ENCODE results near the gene NOL11.
A peak's percentile ranks its signal among the peaks of the same experiment; 100 is the strongest.
"Not testable (repeated sequence)": the region's sequence is repeated elsewhere in the genome, so short reads cannot be mapped to it uniquely, and the experiment has no call there.

Gene NOL11

GRCh38 chr17:67717624-67718324 lies at the start of gene NOL11:
Gene NOL11 (plus strand): TSS chr17:67717936. CDS start chr17:67717948, 12 bp downstream.
- peak; percentile 96 for DNase-seq (ENCODE audit: low spot score)

GRCh38 chr17:67671493-67671892 lies 46.2 kb upstream of the NOL11 start:
- DNase-seq (ENCODE audit: low spot score): no peak

- peak; percentile 36 for DNase-seq (ENCODE audit: low spot score)
These were observed 45.0 kb upstream of the NOL11 start for GRCh38 chr17:67672592-67673335.

GRCh38 chr17:67675481-67675880 lies 42.3 kb upstream of the NOL11 start:
- DNase-seq (ENCODE audit: low spot score): no peak

GRCh38 chr17:67676305-67676704 lies 41.4 kb upstream of the NOL11 start:
- DNase-seq (ENCODE audit: low spot score): no peak

- DNase-seq (ENCODE audit: low spot score): no peak
These were observed 39.3 kb upstream of the NOL11 start for GRCh38 chr17:67678414-67678813.

GRCh38 chr17:67679225-67679624 lies 38.5 kb upstream of the NOL11 start:
- DNase-seq (ENCODE audit: low spot score): no peak

GRCh38 chr17:67679721-67680120 lies 38.0 kb upstream of the NOL11 start:
- DNase-seq (ENCODE audit: low spot score): no peak

- DNase-seq (ENCODE audit: low spot score): no peak
These were observed 37.1 kb upstream of the NOL11 start for GRCh38 chr17:67680445-67681224.

- no peak for DNase-seq (ENCODE audit: low spot score)
These were observed 35.5 kb upstream of the NOL11 start for GRCh38 chr17:67682196-67682595.

GRCh38 chr17:67685351-67685750 lies 32.4 kb upstream of the NOL11 start:
- DNase-seq (ENCODE audit: low spot score): no peak

- no peak for DNase-seq (ENCODE audit: low spot score)
These were observed 31.5 kb upstream of the NOL11 start for GRCh38 chr17:67686241-67686640.

- no peak for DNase-seq (ENCODE audit: low spot score)
These were observed 30.2 kb upstream of the NOL11 start for GRCh38 chr17:67687511-67687910.

- peak; percentile 74 for DNase-seq (ENCODE audit: low spot score)
These were observed 28.1 kb upstream of the NOL11 start for GRCh38 chr17:67689534-67690177.

GRCh38 chr17:67693811-67694210 lies 23.9 kb upstream of the NOL11 start:
- no peak for DNase-seq (ENCODE audit: low spot score)

GRCh38 chr17:67696347-67696746 lies 21.4 kb upstream of the NOL11 start:
- peak; percentile 77 for DNase-seq (ENCODE audit: low spot score)

GRCh38 chr17:67696853-67697498 lies 20.8 kb upstream of the NOL11 start:
- no peak for DNase-seq (ENCODE audit: low spot score)

GRCh38 chr17:67700037-67700724 lies 17.6 kb upstream of the NOL11 start:
- DNase-seq (ENCODE audit: low spot score): no peak

GRCh38 chr17:67700725-67701119 lies 17.0 kb upstream of the NOL11 start:
- no peak for DNase-seq (ENCODE audit: low spot score)

- DNase-seq (ENCODE audit: low spot score): not testable (repeated sequence)
These were observed 14.9 kb upstream of the NOL11 start for GRCh38 chr17:67702861-67703260.

GRCh38 chr17:67707442-67707841 lies 10.3 kb upstream of the NOL11 start:
- no peak for DNase-seq (ENCODE audit: low spot score)
